SIG-M5 treated with dmso at 0.1 percent for 504 hours (cell line): ENCODE results near the gene PDZD2.

ENCODE experiments used
- DNase-seq: peaks from one replicate; lab custom pipeline; 2025; ENCODE audit not compliant: unreplicated experiment; lab: John Stamatoyannopoulos, UW

The PDZD2 gene

DNA sequence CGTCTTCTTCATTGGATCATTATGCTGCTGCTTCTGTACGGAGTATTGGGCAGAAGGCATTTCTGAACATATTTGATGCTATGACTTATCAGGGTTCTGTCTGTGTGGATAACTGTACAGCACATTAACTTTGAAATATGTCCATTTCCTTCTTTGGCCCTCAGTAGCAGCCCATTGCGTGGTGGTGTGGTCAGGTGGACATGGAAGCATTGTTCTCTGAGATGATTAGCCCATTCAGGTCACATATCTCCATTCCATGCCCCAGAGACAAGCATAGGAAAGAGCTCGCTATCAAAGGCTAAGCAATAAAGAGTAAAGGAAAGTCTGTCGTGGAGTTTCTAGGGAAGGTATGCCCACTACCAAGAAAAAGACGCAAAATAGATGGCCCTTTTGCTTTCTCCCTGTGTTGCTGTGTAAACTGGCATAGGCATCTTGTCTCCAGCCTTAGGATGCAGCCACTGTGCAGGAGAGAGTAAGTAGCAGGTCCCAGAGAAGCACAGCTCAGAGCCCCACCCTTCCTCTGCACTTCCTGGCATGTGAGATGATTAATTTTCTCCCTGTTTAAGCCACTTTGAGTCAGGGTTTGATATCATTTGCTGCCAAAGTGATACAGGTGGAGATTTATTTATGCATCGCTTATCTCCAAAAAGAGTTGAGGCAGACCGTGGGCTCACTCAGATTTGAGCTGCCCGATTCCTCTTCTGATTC, 221.9 kb downstream of the PDZD2 start:
- no peak for DNase-seq

DNA sequence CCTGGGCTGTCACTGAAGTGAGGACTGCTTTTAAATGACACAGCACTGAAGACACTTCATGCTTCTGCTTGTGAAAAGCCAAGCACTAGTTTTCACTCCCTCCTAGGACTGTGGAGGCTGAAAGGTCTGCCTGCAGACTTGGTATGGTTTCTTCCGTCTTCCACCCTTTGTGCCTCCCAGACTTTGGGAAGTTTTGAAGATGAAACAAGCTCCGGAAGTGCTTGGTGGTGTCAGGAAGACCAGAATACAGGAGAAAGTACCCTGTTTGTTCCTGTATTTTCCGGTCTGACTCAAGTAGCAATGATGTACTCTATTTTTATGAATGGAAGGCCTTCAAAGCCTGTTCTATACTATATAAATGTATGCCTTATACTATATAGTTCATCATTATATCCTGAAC, 222.7 kb downstream of the PDZD2 start:
- DNase-seq: no peak

DNA sequence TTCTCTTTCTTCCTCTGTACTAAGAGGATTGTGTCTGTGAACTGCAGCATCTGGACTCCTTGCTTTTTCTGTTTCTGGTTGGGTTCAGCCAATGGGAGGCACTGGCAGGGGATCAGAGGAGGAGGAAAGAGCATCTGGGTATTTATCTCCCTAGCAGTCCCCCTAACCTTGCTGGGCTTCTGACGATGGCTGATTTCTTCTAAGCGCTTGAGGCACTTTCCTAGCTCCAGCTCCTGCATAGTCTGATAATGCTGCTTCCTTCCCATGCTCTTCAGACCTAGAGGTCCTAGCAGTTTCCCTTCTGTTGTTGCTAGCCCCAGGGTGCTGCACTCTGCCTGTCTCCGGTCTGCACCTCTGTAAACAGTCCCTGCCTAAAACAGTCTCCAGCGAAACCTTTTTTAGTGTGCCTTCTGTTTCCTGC, 225.1 kb downstream of the PDZD2 start:
- DNase-seq: no peak

DNA sequence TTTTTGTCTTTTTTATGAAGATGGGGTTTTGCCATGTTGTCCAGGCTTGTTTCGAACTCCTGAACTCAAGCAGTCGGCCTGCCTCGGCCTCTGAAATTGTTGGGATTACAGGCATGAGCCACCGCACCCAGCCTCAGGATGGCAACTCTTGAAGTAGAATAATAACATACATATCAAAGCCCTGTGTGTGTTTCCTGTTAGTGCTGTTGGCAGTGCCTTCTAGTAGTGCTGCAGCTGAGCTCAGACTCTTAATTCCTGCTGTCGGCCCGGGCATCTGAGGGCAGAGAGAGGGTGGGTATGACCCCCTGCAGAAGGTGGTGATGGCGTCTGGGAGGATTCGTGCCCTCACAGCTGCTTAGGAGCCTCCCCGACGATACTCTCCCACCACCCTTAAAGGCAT, 227.2 kb downstream of the PDZD2 start:
- DNase-seq: no peak

DNA sequence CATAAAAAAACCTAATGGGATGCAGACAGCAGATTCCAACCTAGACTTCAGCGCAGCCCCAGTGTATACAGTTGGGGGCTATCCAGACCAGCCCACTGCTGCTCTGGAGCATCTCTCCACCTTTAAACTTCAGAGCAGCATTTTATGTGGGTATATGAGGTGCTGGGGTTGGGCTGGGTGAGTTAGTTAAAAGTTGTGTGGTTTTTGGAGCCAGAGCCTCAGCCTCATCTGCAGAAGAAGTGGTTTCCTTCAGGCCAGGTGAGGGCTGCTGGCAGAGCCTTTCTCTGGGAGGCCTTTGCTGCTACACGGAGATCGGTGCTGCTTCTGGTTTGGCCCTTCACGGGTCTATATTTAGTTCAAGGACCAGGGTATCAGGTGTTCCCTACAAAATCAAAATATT, 228.3 kb downstream of the PDZD2 start:
- no peak for DNase-seq

DNA sequence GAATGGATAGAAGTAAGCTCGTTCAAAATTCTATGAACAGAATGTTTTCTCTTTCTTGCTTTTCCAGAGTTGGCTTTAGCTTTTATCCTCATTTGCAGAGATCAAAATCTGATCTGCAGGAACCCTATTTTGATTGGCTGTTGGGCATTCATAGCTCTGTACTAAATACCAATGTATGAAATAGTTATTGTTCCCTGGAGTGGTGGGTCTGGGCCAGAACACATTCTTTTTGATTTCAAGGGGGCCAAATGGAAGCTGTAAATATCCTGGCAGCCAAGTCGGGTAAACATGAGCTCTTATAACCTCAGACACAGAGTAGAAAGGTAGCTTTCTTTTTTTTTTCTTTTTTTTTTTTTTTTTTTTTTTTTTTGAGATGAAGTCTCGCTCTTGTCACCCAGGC, 241.5 kb downstream of the PDZD2 start:
- DNase-seq: no peak

DNA sequence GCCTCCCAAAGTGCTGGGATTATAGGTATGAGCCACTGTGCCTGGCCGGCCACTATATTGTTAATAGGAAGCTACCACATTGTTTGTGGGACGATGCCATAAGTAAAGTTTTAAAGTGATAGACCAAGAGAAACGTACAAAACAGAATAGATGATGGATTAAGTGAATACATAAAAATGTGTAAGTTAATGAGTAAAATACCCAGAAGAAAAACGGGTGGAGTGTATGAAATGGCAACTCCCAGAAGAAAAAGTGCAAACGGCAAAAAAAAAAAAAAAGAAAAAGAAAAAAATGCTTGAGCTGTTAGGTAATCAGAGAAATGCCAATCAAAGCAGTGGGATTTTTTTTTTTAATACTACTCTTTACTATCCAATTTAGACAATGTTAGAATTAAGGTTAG, 246.0 kb downstream of the PDZD2 start:
- no peak for DNase-seq

DNA sequence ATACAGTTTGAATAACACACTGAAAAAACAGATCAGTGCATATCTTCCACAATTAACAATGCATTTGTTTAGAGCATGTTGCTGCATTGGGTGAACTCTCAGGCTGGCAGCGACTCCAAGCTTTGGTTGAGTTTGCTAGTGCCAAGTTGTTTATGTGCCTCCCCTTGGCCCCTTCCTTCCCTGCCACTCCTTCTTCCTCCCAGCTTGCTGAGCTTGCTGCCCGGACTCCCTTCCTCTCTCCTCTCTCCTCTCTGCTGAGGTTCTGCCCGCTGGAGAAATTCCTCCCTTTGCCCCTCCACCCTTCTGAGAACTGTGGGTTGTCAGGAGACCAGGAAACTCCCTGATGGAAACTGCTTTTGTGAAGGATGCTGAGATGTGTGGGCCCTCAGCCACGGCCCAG, 247.3 kb downstream of the PDZD2 start:
- DNase-seq: no peak

DNA sequence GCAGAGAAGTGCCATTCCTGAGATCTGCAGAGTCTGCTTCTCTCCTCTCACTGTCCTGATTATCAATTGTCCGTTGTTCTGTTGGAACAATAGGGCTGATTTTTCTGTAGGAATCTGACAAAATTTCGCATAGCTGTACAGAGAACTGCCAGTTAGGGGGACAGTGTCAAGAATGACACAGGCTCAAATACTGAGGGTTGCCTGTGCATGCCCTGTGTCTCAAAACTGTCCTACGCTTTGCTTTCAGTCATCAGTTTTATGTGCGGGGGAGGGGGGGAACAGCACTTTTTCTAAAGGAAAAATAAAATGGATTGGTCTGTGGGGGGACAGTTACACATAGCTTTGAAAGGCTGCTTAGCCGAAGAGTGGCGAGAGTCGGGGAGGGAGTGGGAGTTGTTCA, 248.6 kb downstream of the PDZD2 start:
- DNase-seq: no peak

DNA sequence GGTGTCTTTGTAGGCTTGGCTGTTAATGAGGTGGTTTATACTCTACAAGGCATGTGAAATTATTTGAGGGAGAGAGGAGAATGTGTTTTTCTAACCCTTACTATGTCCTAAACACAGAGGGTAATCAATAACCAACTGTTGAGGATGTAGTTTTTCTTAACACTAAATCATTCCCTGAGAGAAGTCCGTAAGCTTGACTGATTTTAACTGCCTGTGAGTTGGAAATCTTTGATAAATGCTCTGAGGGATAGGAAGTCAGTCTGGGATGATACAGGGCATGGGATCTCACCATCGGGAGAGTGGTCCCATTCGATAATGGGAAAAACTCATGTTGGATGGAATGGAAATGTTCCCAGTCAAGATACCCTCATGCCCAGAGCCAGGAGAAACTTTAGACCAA, 249.6 kb downstream of the PDZD2 start:
- no peak for DNase-seq

DNA sequence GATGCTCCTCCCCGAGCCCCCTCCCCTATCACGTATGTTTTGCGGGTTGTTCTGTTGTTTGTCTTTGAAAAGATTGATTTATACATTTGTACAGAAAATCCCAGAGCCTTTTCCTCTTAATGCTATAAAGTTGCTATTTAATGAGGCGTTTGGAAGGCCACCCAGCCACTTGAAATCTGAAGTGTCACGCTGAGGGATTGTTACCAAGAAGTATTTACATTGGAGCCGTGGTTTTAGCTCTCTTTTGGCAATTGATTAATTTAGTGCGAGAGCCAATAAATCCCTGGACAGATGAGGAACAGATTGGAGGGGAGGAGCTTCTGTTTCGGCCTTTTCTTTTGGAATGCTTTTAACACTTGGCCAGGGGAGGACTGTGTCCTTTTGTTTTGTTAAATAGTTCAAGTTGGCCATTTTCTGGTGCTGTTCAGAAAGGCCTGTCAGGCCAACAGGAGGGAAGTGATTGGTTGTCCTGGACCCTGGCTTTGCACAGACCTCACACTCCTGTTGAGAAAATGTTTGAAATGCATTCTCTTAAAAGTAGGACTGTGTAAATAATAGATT, 250.2 kb downstream of the PDZD2 start:
- DNase-seq: no peak

DNA sequence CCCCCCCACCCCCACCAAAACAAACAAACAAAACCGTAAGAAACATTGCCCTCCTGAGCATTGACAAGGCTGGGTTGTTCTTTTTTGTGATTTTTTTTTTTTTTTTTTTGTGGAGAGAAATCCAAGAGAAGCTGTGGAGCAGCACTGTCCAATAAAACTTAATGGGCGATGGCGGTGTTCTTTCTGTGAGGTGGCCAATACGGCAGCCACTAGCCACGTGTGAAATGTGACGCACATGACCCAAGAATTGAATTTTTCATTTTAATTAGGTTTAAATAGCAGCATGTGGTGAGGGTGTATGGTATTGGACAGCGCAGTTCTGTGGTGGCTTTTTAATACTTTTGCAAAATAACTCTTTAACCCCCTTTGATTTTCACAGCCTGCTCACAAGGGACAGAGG, 251.1 kb downstream of the PDZD2 start:
- DNase-seq: no peak

DNA sequence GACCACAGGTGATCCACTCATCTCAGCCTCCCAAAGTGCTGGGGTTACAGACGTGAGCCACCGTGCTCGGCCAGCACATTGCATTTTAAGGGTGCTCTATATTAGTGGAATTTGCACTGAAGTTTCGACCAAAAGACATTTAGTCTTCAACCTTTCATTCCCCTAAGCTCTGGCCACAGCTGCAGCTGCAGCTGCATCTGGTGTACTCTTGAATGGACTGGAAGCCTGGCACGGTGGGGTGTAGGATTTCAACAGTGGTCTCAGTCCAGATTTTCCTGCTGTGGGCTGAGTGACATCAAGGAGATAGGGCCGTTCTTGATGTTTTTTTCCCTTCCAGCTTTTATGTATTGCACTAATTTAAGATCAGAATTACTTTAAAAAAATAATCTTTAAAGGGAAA, 255.2 kb downstream of the PDZD2 start:
- DNase-seq: no peak

DNA sequence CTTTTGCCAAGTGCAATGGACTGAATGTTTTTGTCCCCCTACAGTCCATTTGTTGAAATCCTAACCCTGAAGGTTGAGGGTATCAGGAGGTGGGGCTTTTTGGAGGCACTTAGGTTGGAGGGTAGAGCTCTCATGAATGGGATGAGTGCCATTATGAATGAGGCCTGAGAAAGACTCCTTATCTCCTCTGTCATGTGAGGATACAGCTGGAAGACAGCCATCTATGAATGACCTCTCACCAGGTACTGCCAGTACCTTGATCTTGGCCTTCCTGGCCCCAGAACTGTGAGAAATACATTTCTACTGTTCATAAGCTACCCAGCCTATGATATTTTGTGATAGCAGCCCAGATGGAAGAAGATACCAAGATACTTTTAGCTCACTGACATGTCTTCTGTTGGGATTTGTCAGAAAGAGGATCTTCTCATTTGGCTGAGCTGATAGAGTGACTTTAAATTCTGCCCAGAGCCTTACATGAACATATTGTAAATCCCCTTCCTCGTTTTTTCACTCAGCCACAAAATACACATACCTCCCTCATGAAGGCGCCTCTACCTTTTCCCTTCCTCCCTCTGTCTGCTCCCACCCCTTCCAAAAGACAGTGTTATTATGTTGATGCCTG, 256.4 kb downstream of the PDZD2 start:
- DNase-seq: no peak

DNA sequence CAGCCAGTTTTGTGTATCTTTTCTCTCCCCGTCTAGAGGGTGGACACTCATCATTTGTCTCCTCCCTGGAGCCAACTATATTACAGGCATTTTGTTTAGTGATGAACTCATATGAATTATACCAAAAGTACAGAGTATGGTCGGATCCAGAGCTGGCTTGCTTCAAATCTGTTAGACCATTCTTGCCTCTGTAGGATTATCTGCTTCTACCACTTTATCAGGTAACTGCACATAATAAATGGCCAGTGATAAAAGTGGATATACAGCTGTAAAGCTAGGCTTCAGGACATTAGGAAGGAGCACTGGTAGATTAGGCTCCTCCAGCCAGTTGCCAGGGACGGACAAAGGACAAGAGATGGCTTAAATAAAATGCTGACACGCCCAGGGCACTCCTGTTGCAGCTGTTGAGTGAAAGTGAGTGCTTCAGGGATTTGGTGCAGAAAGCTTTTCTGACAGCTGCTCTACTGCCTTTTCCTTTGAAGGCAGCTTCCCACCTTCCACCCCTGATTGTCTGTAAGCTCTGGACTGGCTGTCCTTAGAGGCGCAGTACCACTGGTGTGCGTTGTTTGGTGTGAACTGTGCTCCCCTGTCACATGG, 259.2 kb downstream of the PDZD2 start:
- no peak for DNase-seq

DNA sequence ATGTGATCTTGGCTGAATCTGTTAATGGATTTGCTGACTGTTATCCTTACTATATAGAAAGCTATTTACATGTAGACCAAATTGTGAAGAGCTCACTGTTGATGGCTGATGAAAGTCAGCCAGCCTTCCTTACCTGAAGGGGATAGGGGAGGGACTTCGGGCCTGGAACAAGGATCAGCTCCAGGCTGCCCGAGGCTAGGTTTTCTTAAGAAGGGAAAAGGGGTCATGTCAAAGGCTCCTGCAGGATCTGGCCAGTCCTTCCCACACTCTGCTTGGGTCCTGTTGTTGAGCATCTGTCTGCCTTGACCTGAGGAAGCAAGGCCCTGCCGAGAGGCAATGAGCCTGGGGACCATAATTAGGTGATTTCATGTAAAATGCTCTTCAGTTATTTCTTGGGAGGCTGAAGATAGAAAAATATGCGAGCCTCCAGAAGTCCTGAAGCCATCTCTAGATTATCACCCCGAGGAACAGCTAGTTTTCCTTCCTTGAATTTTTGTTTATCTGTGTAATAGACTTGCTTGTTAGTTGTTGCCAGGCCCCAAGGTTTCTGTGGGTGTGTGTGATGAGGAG, 261.4 kb downstream of the PDZD2 start:
- DNase-seq: no peak

DNA sequence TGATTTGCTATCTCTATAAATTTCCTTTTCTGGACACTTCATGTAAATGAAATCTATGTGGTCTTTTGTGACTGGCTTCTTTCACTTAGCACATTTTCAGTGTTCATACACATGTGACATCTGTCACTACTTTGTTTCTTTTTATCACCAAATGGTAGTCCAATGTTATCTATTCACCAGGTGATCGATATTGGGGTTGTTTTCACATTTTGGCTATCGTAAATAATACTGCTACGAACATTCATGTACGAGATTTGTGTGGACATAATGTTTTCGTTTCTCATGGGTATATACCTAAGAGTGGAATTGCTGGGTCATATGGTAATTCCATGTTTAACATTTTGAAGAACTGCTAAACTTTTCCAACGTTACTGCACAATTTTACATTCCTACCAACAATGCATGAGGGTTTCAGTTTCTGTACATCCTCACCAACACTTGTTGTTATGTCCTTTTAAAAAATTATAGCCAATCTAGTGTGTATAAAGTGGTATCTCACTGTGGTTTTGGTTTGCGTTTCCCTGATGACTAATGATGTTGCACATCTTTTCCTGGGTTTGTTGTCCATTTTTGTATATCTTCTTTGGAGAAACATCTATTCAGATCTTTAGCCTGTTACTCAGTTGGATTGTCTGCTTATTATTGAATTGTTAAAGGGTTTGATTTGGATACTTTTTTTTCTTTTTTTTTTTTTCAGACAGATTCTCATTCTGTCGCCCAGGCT, 263.0 kb downstream of the PDZD2 start:
- no peak for DNase-seq

DNA sequence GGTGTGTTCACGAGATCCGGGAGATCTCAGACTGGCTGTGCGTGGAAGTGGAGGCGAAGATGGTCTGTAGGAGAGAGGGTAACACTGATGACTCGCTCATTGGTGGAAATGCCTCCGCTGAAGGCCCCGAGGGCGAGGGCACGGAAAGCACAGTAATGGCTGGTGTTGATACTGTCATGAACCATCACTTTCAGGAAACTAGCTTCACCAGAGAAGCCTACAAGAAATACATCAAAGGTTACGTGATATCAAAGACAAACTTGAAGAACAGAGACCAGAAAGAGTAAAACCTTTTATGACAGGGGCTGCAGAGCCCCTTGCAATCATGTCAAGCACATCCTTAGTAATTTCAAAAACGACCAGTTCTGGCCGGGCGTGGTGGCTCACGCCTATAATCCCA, 269.5 kb downstream of the PDZD2 start:
- DNase-seq: no peak

DNA sequence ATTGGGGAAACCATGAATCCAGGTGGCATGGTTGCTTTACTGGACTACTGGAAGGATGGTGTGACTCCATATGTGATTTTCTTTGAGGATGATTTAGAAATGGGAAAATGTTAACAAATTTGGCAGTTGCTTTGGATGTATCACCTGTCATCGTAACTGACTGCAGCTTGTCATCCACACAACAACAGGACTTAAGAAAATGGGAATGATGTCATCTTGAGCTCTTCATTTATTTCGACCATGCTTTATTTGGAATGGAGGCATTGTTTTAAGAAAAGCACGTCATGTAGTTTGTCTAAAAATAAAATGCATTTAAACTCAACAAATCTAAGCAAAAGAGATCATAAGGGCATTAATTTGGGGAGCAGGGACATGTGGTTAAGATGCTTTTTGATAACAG, 270.1 kb downstream of the PDZD2 start:
- no peak for DNase-seq

DNA sequence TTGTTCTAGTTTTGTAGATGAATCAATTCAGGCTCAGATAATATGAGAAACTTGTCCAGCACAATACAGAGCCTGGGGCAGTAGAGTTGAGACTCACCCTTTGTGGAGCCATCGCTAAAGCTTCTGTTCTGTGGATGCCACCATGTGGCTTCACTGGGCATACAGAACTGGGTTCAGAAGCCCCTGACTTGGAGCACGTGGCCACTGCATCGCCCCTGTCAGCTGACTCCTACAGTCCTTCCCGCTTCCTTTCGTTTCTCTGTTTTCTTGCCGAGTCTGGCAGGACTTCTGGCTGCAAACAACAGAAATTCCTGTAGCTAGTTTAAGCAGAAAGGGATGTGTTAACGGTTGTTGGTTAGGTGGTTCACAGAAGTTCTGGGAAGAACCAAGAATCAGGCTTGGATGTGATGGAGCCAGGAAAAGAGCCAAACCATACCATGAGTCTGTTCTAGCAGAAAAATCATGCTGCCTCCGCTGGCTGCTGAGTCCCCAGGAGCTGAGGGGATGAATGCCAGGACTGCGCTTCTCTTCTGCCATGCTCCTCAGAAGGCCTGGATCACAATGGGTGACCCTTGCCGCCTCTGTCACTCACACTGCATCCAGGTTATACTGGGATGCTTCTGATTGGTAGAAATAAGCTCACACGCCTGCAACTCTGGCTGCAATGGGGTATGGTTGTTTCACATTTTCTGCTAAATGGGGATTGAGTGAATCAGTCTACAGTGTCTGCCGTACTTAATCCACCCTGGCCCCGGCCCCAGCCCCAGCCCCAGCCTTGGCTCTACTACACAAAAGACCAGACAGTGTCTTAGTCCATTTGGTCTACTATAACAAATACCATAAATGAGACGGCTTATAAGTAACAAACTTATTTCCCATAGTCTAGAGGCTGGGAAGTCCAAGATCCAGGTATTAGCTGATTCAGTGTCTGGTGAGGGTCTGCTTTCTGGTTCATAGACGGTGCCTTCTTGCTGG, 272.6 kb downstream of the PDZD2 start:
- no peak for DNase-seq
